Vagina (tissue), 2 donors: Measurements from ENCODE around the gene RASGRF2.

ENCODE experiments used
- CTCF ChIP-seq, 3 experiments: fragments of 450-650 bp in 2 of 3; fragments of 200-600 bp in 1 of 3; sonication (generic) in 1 of 3; IDR thresholded peaks; one replicate each; pipeline ENCODE4 v1.5.1; 2017 to 2019; ENCODE audit warnings: antibody characterized with exemption in 3 of 3, mild to moderate bottlenecking in 2 of 3, moderate library complexity in 2 of 3
- POLR2A ChIP-seq, 2 donors: fragments of 450-650 bp; IDR thresholded peaks; one replicate each; pipeline ENCODE4 v1.6.1; 2017; ENCODE audit warnings: antibody characterized with exemption in 2 of 2, mild to moderate bottlenecking in 2 of 2, moderate library complexity in 2 of 2
- POLR2AphosphoS5 ChIP-seq, 2 donors: sonication (generic); formaldehyde crosslinking; IDR thresholded peaks; one replicate each; pipeline ENCODE4 v1.9.0; 2017; ENCODE audit warnings: antibody characterized with exemption in 2 of 2, mild to moderate bottlenecking in 2 of 2, low read depth in 1 of 2; ENCODE audit not compliant: insufficient read depth in 1 of 2

- TF ChIP-seq CTCF (IDR thresholded peaks at IDR 0.05), result no peak
- TF ChIP-seq POLR2AphosphoS5 (IDR thresholded peaks at IDR 0.05; ENCODE audit: insufficient read depth in 1 of 2, low read depth in 1 of 2), result no peak
- no peak for TF ChIP-seq POLR2A (IDR thresholded peaks at IDR 0.05)
These were observed 222.5 kb downstream of the RASGRF2 start for GRCh38 chr5:81182396-81183390.
